Panc1 (cell line): ENCODE data around the gene SLC48A1. TPM values are rescaled to one million over a fixed set of nuclear protein-coding genes. Genes with fewer than 3 reads are reported as not detected.
A peak's percentile ranks its signal among the peaks of the same experiment; 100 is the strongest.

Experiments
- ATAC-seq: fragments of 200-7000 bp; cut with Tn5 transposase; 2 replicates; pipeline ENCODE4 v1.9.1; 2020; ENCODE audit warnings: mild to moderate bottlenecking, moderate library complexity
- BruUV-seq: library from RNA; stranded (reverse); fragments of 400-500 nt; replicated peaks from 2 replicates; lab custom pipeline; 2021; lab: Mats Ljungman, UMichigan
- CTCF ChIA-PET: fragments of 300-600 bp; sonication (Branson Sonifier 250); formaldehyde crosslinking; loops from one replicate; lab custom pipeline; 2022; ENCODE audit warnings: antibody characterized with exemption; lab: Charles Lee
- POLR2A ChIA-PET: fragments of 300-600 bp; sonication (Branson Sonifier 250); formaldehyde crosslinking; loops from one replicate; lab custom pipeline; 2022; ENCODE audit warnings: antibody characterized with exemption; lab: Charles Lee
- DNase-seq: peaks from one replicate; pipeline ENCODE4 v3.0.0-alpha.2; 2010; ENCODE audit warnings: low read depth, low spot score
- H3K27ac ChIP-seq: 2 replicates; pipeline ENCODE4 v1.5.1; 2011; ENCODE audit warnings: mild to moderate bottlenecking, low read length, inconsistent platforms
- H3K27me3 ChIP-seq: fragments of 200-500 bp; sonication (Bioruptor generic); 2 replicates; pipeline ENCODE4 v1.6.0; 2014; ENCODE audit warnings: low read length, inconsistent platforms; ENCODE audit not compliant: control insufficient read depth, insufficient read depth
- H3K36me3 ChIP-seq: fragments of 200-500 bp; sonication (Bioruptor generic); 2 replicates; pipeline ENCODE4 v1.5.1; 2014; ENCODE audit warnings: inconsistent platforms, mild to moderate bottlenecking, low read length, moderate library complexity; ENCODE audit not compliant: control insufficient read depth, insufficient read depth
- H3K4me1 ChIP-seq: 2 replicates; pipeline ENCODE4 v1.5.1; 2011; ENCODE audit warnings: inconsistent platforms, mild to moderate bottlenecking, low read length, moderate library complexity; ENCODE audit not compliant: control insufficient read depth, insufficient read depth
- H3K4me3 ChIP-seq, 2 experiments: 2 replicates each; pipeline ENCODE4 v1.5.1; 2011 to 2012; ENCODE audit warnings: low read depth in 2 of 2, low read length in 2 of 2, mild to moderate bottlenecking in 2 of 2, inconsistent platforms in 1 of 2, moderate library complexity in 1 of 2
- H3K9me3 ChIP-seq: fragments of 200-500 bp; sonication (Bioruptor generic); 2 replicates; pipeline ENCODE4 v1.5.1; 2014; ENCODE audit warnings: low read depth, mild to moderate bottlenecking, inconsistent platforms, low read length, moderate library complexity; ENCODE audit not compliant: control insufficient read depth, insufficient read depth
- CTCF ChIP-seq: fragments of 450-650 bp; IDR thresholded peaks from 2 replicates; pipeline ENCODE4 v1.5.1; 2017; ENCODE audit warnings: mild to moderate bottlenecking
- POLR2AphosphoS5 ChIP-seq: IDR thresholded peaks from 2 replicates; pipeline ENCODE4 v1.6.1; 2012; ENCODE audit warnings: mild to moderate bottlenecking, low read depth, low read length, moderate library complexity
- SIN3A ChIP-seq: IDR thresholded peaks from 2 replicates; pipeline ENCODE4 v1.6.1; 2012; ENCODE audit warnings: low read depth, mild to moderate bottlenecking, low read length, moderate library complexity, borderline replicate concordance; ENCODE audit not compliant: insufficient read depth
- TCF7L2 ChIP-seq: IDR thresholded peaks from 2 replicates; pipeline ENCODE4 v1.6.1; 2011; ENCODE audit warnings: mild to moderate bottlenecking, low read depth, low read length, inconsistent platforms
- in situ Hi-C: cut with HindIII; loops from 2 replicates; pipeline ENCODE4 v1.10.0; 2016; ENCODE audit warnings: low sequenced_read_pairs, low pct_unique_long_range_greater_than_20kb
- intact Hi-C: fragments of 100-400 bp; cut with micrococcal nuclease; formaldehyde crosslinking; loops from one replicate; pipeline ENCODE4 v1.10.0; 2022; ENCODE audit not compliant: unreplicated experiment
- total RNA-seq: library from RNA; stranded (reverse); gene quantifications from one replicate; pipeline ENCODE4 v1.2.1, GENCODE V29; 2021; ENCODE audit not compliant: unreplicated experiment
- TF ChIP-seq, protein P1 (sequence below), 2 experiments: IDR thresholded peaks; 2 replicates each; pipeline ENCODE4 v1.6.1; 2011 to 2012; ENCODE audit warnings: low read depth in 2 of 2, control low read depth in 1 of 2, low read length in 1 of 2, mild to moderate bottlenecking in 1 of 2, moderate library complexity in 1 of 2; ENCODE audit not compliant: insufficient read depth in 1 of 2

SLC48A1 gene
- total RNA-seq, 1 experiment from 2014 or later = 32.0 TPM

- no peak for TF ChIP-seq TCF7L2
- TF ChIP-seq POLR2AphosphoS5 = no peak
- TF ChIP-seq CTCF = no peak
- TF ChIP-seq, protein P1, sequence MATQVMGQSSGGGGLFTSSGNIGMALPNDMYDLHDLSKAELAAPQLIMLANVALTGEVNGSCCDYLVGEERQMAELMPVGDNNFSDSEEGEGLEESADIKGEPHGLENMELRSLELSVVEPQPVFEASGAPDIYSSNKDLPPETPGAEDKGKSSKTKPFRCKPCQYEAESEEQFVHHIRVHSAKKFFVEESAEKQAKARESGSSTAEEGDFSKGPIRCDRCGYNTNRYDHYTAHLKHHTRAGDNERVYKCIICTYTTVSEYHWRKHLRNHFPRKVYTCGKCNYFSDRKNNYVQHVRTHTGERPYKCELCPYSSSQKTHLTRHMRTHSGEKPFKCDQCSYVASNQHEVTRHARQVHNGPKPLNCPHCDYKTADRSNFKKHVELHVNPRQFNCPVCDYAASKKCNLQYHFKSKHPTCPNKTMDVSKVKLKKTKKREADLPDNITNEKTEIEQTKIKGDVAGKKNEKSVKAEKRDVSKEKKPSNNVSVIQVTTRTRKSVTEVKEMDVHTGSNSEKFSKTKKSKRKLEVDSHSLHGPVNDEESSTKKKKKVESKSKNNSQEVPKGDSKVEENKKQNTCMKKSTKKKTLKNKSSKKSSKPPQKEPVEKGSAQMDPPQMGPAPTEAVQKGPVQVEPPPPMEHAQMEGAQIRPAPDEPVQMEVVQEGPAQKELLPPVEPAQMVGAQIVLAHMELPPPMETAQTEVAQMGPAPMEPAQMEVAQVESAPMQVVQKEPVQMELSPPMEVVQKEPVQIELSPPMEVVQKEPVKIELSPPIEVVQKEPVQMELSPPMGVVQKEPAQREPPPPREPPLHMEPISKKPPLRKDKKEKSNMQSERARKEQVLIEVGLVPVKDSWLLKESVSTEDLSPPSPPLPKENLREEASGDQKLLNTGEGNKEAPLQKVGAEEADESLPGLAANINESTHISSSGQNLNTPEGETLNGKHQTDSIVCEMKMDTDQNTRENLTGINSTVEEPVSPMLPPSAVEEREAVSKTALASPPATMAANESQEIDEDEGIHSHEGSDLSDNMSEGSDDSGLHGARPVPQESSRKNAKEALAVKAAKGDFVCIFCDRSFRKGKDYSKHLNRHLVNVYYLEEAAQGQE (IDR thresholded peaks at IDR 0.05; ENCODE audit: insufficient read depth in 1 of 2, low read depth in 2 of 2, low read length in 1 of 2) = no peak
- no peak for TF ChIP-seq SIN3A
- H3K9me3 ChIP-seq = no peaks in the 10 kb centered on the region
- POLR2A ChIA-PET = no interaction called here
- in situ Hi-C loops (no loop called here), intact Hi-C loops (no loop called here)
- peaks cover 25% of the 10 kb centered on the region for H3K4me1 ChIP-seq
- DNase-seq (no peak), ATAC-seq (peak; percentile 55)
- CTCF ChIA-PET = no interaction called here
- no TSS peak for BruUV-seq
- H3K27ac ChIP-seq = no peak overlapping the region; the same call in 1 of the 2 replicates
- H3K4me3 ChIP-seq = no peak overlapping the region
- H3K36me3 ChIP-seq = no peaks in the 10 kb centered on the region
- H3K27me3 ChIP-seq = no peaks in the 10 kb centered on the region
Observed at GRCh38 chr12:47753021-47754001, 19.7 kb upstream of the SLC48A1 start.

GRCh38 chr12:47754126-47754525 is 18.9 kb upstream of the SLC48A1 start:
- Histone ChIP-seq H3K4me1 (peaks cover 28% of the 10 kb centered on the region), H3K36me3 (no peaks in the 10 kb centered on the region), H3K27me3 (no peaks in the 10 kb centered on the region), H3K9me3 (no peaks in the 10 kb centered on the region), H3K4me3 (no peak overlapping the region), H3K27ac (peak overlapping the region; percentile 34; the same call in 1 of the 2 replicates)
- ATAC-seq (no peak), DNase-seq (no peak)
- no TSS peak for BruUV-seq
- TF ChIP-seq TCF7L2 = no peak
- TF ChIP-seq SIN3A = no peak
- TF ChIP-seq, protein P1 (IDR thresholded peaks at IDR 0.05; ENCODE audit: insufficient read depth in 1 of 2, low read depth in 2 of 2, low read length in 1 of 2) = no peak
- TF ChIP-seq POLR2AphosphoS5 = no peak
- TF ChIP-seq CTCF = no peak
- POLR2A ChIA-PET = no interaction called here
- in situ Hi-C loops = no loop called here
- intact Hi-C loops = no loop called here
- CTCF ChIA-PET = no interaction called here
